Ovary (tissue), 9 donors: Measurements from ENCODE around the gene SLC5A12. TPM values are rescaled to one million over a fixed set of nuclear protein-coding genes. Genes with fewer than 3 reads are reported as not detected.

ENCODE experiments used
- DNase-seq, 5 donors: peaks; one replicate each; pipeline ENCODE4 v3.0.0-alpha.2; 2019 to 2020
- H3K27ac ChIP-seq, 2 donors: fragments of 200-600 bp; one replicate each; pipeline versions ENCODE4 v1.5.1 to v1.8.0; 2019 to 2022
- H3K27me3 ChIP-seq: fragments of 200-600 bp; one replicate; pipeline ENCODE4 v1.8.0; 2022
- H3K36me3 ChIP-seq: fragments of 200-600 bp; sonication (generic); one replicate; pipeline ENCODE4 v1.5.1; 2019
- H3K4me1 ChIP-seq: one replicate; pipeline ENCODE4 v1.8.1; 2013; ENCODE audit warnings: mild to moderate bottlenecking, moderate library complexity; ENCODE audit not compliant: insufficient read depth
- H3K4me3 ChIP-seq: fragments of 200-600 bp; sonication (generic); one replicate; pipeline ENCODE4 v1.5.1; 2017
- H3K9me3 ChIP-seq, 2 donors: fragments of 200-600 bp in 1 of 2; sonication (generic) in 1 of 2; one replicate each; pipeline versions ENCODE4 v1.5.1 to v1.8.1; 2013 to 2019; ENCODE audit warnings: mild to moderate bottlenecking in 1 of 2, moderate library complexity in 1 of 2
- CTCF ChIP-seq, 3 donors: fragments of 450-650 bp in 2 of 3; fragments of 200-600 bp in 1 of 3; IDR thresholded peaks; one replicate each; pipeline versions ENCODE4 v1.5.1 to v1.8.0; 2016 to 2022; ENCODE audit warnings: antibody characterized with exemption in 3 of 3, mild to moderate bottlenecking in 1 of 3
- EP300 ChIP-seq: sonication (generic); formaldehyde crosslinking; IDR thresholded peaks from one replicate; pipeline ENCODE4 v1.6.1; 2017; ENCODE audit warnings: antibody characterized with exemption
- POLR2A ChIP-seq: fragments of 450-650 bp; IDR thresholded peaks from one replicate; pipeline ENCODE4 v1.6.1; 2017; ENCODE audit warnings: antibody characterized with exemption, mild to moderate bottlenecking, moderate library complexity
- WGBS, 3 donors: extraction: QIAGEN DNeasy Blood & Tissue Kit in 1 of 3; methylation state at CpG; one replicate each; pipeline versions ENCODE4 v1.1.5 to v1.1.7; 2013 to 2017; 5-methylcytosine and 5-hydroxymethylcytosine counted together
- intact Hi-C, 4 donors: fragments of 100-400 bp; cut with DNase I; formaldehyde crosslinking; loops; one replicate each; pipeline versions ENCODE4 v1.11.0 to v1.15.1; 2022 to 2023
- polyA plus RNA-seq, 2 donors: library from polyadenylated mRNA; stranded (reverse); fragments of 200-250 nt in 1 of 2; fragments of 350-450 nt in 1 of 2; fragmentation: Illumina TruSeq in 1 of 2; extraction: RNeasy Lipid Tissue Mini Kit (QIAGEN cat#74804) in 1 of 2; gene quantifications; one replicate each; pipeline ENCODE4 v1.2.3, GENCODE V29; 2013 to 2014
- total RNA-seq, 7 donors: library from RNA; depleted of rRNA in 2 of 7; stranded (reverse); fragments of >200 nt in 2 of 7; fragmentation: NEBNext Ultra II Directional in 3 of 7; extraction: Animal tissue kit (Norgen Biotek cat#: 25700) in 3 of 7; gene quantifications; one replicate each; pipeline versions ENCODE4 v1.1.0 to v1.2.4, GENCODE V29; 2016 to 2023
- donor health status: DM: no; HTN: no; CAD: no; lungs with moderate emphysema.
- donor health status: DM: no; HTN: no; CAD: no.
- donor health status: Bipolar disorder and iron deficiency.
- donor health status: DM: yes; HTN: yes; CAD: no.
- donor health status: DM: no; HTN: no; CAD: no.
- donor health status: DM: yes; HTN: yes; CAD: no.

Gene SLC5A12
- total and polyA plus RNA-seq, 9 donors, result 0.02 to 0.48 (median 0.15) TPM; not detected in 6

- no peak for TF ChIP-seq CTCF (IDR thresholded peaks at IDR 0.05)
- no peak for TF ChIP-seq EP300
- no peak for TF ChIP-seq POLR2A
- intact Hi-C loops, result no loop called here
- no peaks in the 10 kb centered on the region for H3K4me1 ChIP-seq
- H3K36me3 ChIP-seq, result no peaks in the 10 kb centered on the region
- H3K27ac ChIP-seq, result no peak overlapping the region
- no peaks in the 10 kb centered on the region for H3K27me3 ChIP-seq
- no peak overlapping the region for H3K4me3 ChIP-seq
- H3K9me3 ChIP-seq, result no peaks in the 10 kb centered on the region
- 96 to 97% (median 97%) methylated on average over 2 of the region's 2 CpGs for WGBS, 3 donors
- DNase-seq, result no peak
Observed at GRCh38 chr11:26710489-26710888, 11.4 kb downstream of the SLC5A12 start.

GRCh38 chr11:26708736-26709456 is 13.0 kb downstream of the SLC5A12 start:
- no peak overlapping the region for H3K4me3 ChIP-seq
- DNase-seq, result no peak
- intact Hi-C loops, result no loop called here
- H3K9me3 ChIP-seq, result no peaks in the 10 kb centered on the region
- H3K27me3 ChIP-seq, result no peaks in the 10 kb centered on the region
- no peak overlapping the region for H3K27ac ChIP-seq
- no peaks in the 10 kb centered on the region for H3K4me1 ChIP-seq
- 1 to 22% (median 6%) methylated on average over 2 of the region's 2 CpGs for WGBS, 3 donors
- TF ChIP-seq CTCF (IDR thresholded peaks at IDR 0.05) (no peak), POLR2A (no peak), EP300 (no peak)
- H3K36me3 ChIP-seq, result no peaks in the 10 kb centered on the region

GRCh38 chr11:26706181-26706580 is 15.7 kb downstream of the SLC5A12 start:
- intact Hi-C loops, result no loop called here
- Histone ChIP-seq H3K27me3 (no peaks in the 10 kb centered on the region), H3K9me3 (no peaks in the 10 kb centered on the region), H3K4me1 (no peaks in the 10 kb centered on the region), H3K36me3 (no peaks in the 10 kb centered on the region), H3K27ac (no peak overlapping the region), H3K4me3 (no peak overlapping the region)
- no peak for DNase-seq
- TF ChIP-seq POLR2A (no peak), CTCF (IDR thresholded peaks at IDR 0.05) (no peak), EP300 (no peak)
- WGBS, 3 donors, result 79 to 91% (median 81%) methylated on average over 1 of the region's 1 CpG

GRCh38 chr11:26704249-26704648 is 17.6 kb downstream of the SLC5A12 start:
- H3K27ac ChIP-seq, result no peak overlapping the region
- no peaks in the 10 kb centered on the region for H3K4me1 ChIP-seq
- 78 to 91% (median 90%) methylated on average over 1 of the region's 1 CpG for WGBS, 3 donors
- no peak overlapping the region for H3K4me3 ChIP-seq
- intact Hi-C loops, result no loop called here
- no peaks in the 10 kb centered on the region for H3K36me3 ChIP-seq
- H3K9me3 ChIP-seq, result no peaks in the 10 kb centered on the region
- no peak for DNase-seq
- H3K27me3 ChIP-seq, result no peaks in the 10 kb centered on the region
- TF ChIP-seq POLR2A (no peak), CTCF (IDR thresholded peaks at IDR 0.05) (no peak), EP300 (no peak)
